GM12878 (cell line): Measurements from ENCODE around the gene NCF2. TPM values are rescaled to one million over a fixed set of nuclear protein-coding genes. Genes with fewer than 3 reads are reported as not detected.

ENCODE experiments used
- ATAC-seq: fragments of 200-7000 bp; cut with Tn5 transposase; 3 replicates; pipeline ENCODE4 v1.9.1; 2020; ENCODE audit warnings: mild to moderate bottlenecking, moderate library complexity
- BruUV-seq: library from RNA; stranded (reverse); fragments of 400-500 nt; replicated peaks from 2 replicates; lab custom pipeline; 2021; lab: Mats Ljungman, UMichigan
- CTCF ChIA-PET: fragments of 300-600 bp; sonication (Branson Sonifier 250); formaldehyde crosslinking; extraction: SDS; loops from one replicate; lab custom pipeline; 2021; ENCODE audit warnings: inconsistent platforms; lab: Yijun Ruan, JAX
- POLR2A ChIA-PET: fragments of 350-600 bp; formaldehyde crosslinking; extraction: SDS; loops from one replicate; lab custom pipeline; 2021; ENCODE audit warnings: inconsistent platforms; lab: Charles Lee
- RAD21 ChIA-PET: fragments of 300-600 bp; sonication (Branson Sonifier 250); formaldehyde crosslinking; loops from one replicate; lab custom pipeline; 2023; ENCODE audit warnings: antibody characterized with exemption; ENCODE audit not compliant: unreplicated experiment; lab: Charles Lee
- SMC1A ChIA-PET: fragments of 300-600 bp; sonication (Branson Sonifier 250); formaldehyde crosslinking; loops from one replicate; lab custom pipeline; 2023; ENCODE audit not compliant: unreplicated experiment, uncharacterized antibody; lab: Charles Lee
- DNase-seq: peaks from one replicate; pipeline ENCODE4 v3.0.0-alpha.2; 2011; ENCODE audit warnings: low read depth, low spot score
- FAIRE-seq: peaks from 3 replicates; lab custom pipeline; 2011; peaks lifted over from hg19 to GRCh38; lab: Jason Lieb, UNC
- H2AFZ ChIP-seq: 2 replicates; pipeline ENCODE4 v1.6.0; 2011; ENCODE audit warnings: low read depth, low read length, control low read depth; ENCODE audit not compliant: control insufficient read depth
- H3K27ac ChIP-seq: 2 replicates; pipeline ENCODE4 v1.5.1; 2011; ENCODE audit warnings: control low read depth; ENCODE audit not compliant: control insufficient read depth, insufficient read depth
- H3K27me3 ChIP-seq, 2 experiments: replicated peaks in 1 of 2; 2 replicates each; pipeline versions ENCODE4 v1.6.0 to v1.6.1; 2011; ENCODE audit warnings: low read length in 1 of 2; ENCODE audit not compliant: control insufficient read depth in 2 of 2, insufficient read depth in 2 of 2
- H3K36me3 ChIP-seq, 2 experiments: 2 replicates each; pipeline ENCODE4 v1.5.1; 2011; ENCODE audit warnings: low read length in 1 of 2; ENCODE audit not compliant: control insufficient read depth in 2 of 2, insufficient read depth in 2 of 2
- H3K4me1 ChIP-seq: 2 replicates; pipeline ENCODE4 v1.6.1; 2011; ENCODE audit warnings: mild to moderate bottlenecking, low read length, moderate library complexity, mixed read lengths; ENCODE audit not compliant: control insufficient read depth, insufficient read depth
- H3K4me2 ChIP-seq: 2 replicates; pipeline ENCODE4 v1.6.0; 2011; ENCODE audit warnings: control low read depth; ENCODE audit not compliant: control insufficient read depth, insufficient read depth
- H3K4me3 ChIP-seq: fragments of 200-600 bp; sonication (generic); 2 replicates; pipeline ENCODE4 v1.5.1; 2016
- H3K79me2 ChIP-seq: 2 replicates; pipeline ENCODE4 v1.6.0; 2011; ENCODE audit warnings: low read length; ENCODE audit not compliant: control insufficient read depth, insufficient read depth
- H3K9ac ChIP-seq: 2 replicates; pipeline ENCODE4 v1.8.0; 2011; ENCODE audit warnings: low read length, control low read depth, mixed read lengths; ENCODE audit not compliant: control insufficient read depth, insufficient read depth
- H3K9me3 ChIP-seq: replicated peaks from 3 replicates; pipeline ENCODE4 v1.5.1; 2011; ENCODE audit warnings: mild to moderate bottlenecking, low read length; ENCODE audit not compliant: control insufficient read depth, insufficient read depth
- H4K20me1 ChIP-seq: 2 replicates; pipeline ENCODE4 v1.6.0; 2011; ENCODE audit not compliant: control insufficient read depth, insufficient read depth
- ATF7 ChIP-seq: fragments of 450-650 bp; IDR thresholded peaks from 2 replicates; pipeline ENCODE4 v1.6.1; 2016; ENCODE audit warnings: low read depth, mild to moderate bottlenecking
- BACH1 ChIP-seq: fragments of 450-650 bp; IDR thresholded peaks from 2 replicates; pipeline ENCODE4 v1.6.1; 2017; ENCODE audit warnings: mild to moderate bottlenecking, borderline replicate concordance
- CBX5 ChIP-seq: sonication (generic); IDR thresholded peaks from 2 replicates; pipeline ENCODE4 v1.6.1; 2016; ENCODE audit warnings: low read depth, moderate library complexity, mild to moderate bottlenecking, inconsistent platforms
- CHD1 ChIP-seq: IDR thresholded peaks from 2 replicates; pipeline ENCODE4 v1.6.1; 2012; ENCODE audit warnings: low read depth, low read length, improper control_type of control experiment
- CREB1 ChIP-seq: IDR thresholded peaks from 2 replicates; pipeline ENCODE4 v1.6.1; 2012; ENCODE audit warnings: low read depth, mild to moderate bottlenecking, inconsistent platforms
- CREM ChIP-seq: IDR thresholded peaks from 2 replicates; pipeline ENCODE4 v1.6.1; 2014; ENCODE audit warnings: antibody characterized with exemption, low read depth
- EED ChIP-seq: sonication (generic); IDR thresholded peaks from 2 replicates; pipeline ENCODE4 v1.6.1; 2016; ENCODE audit warnings: antibody characterized with exemption, low read depth
- HDGF ChIP-seq: fragments of 450-650 bp; IDR thresholded peaks from 2 replicates; pipeline ENCODE4 v1.6.1; 2016; ENCODE audit warnings: antibody characterized with exemption
- JUNB ChIP-seq: IDR thresholded peaks from 2 replicates; pipeline ENCODE4 v1.6.1; 2016; ENCODE audit warnings: antibody characterized with exemption, mild to moderate bottlenecking
- MYC ChIP-seq: IDR thresholded peaks from 2 replicates; pipeline ENCODE4 v1.6.1; 2011; ENCODE audit warnings: mild to moderate bottlenecking, low read length, moderate library complexity, inconsistent platforms; ENCODE audit not compliant: insufficient read depth, insufficient replicate concordance, insufficient read length, severe bottlenecking
- NFYB ChIP-seq: IDR thresholded peaks from 2 replicates; pipeline ENCODE4 v1.6.1; 2011; ENCODE audit warnings: low read depth, mild to moderate bottlenecking, low read length, improper control_type of control experiment, moderate library complexity; ENCODE audit not compliant: insufficient read depth
- PAX5 ChIP-seq: IDR thresholded peaks from 2 replicates; pipeline ENCODE4 v1.6.1; 2011; ENCODE audit warnings: low read depth, low read length, borderline replicate concordance
- PAX8 ChIP-seq: fragments of 450-650 bp; IDR thresholded peaks from 2 replicates; pipeline ENCODE4 v1.6.1; 2017; ENCODE audit warnings: mild to moderate bottlenecking, moderate library complexity
- POU2F2 ChIP-seq: IDR thresholded peaks from 3 replicates; pipeline ENCODE4 v1.6.1; 2011; ENCODE audit warnings: low read depth, mild to moderate bottlenecking, low read length, borderline replicate concordance
- SIX5 ChIP-seq: IDR thresholded peaks from 2 replicates; pipeline ENCODE4 v1.6.1; 2011; ENCODE audit warnings: mild to moderate bottlenecking, low read depth, low read length, moderate library complexity; ENCODE audit not compliant: severe bottlenecking
- ZNF24 ChIP-seq: fragments of 450-650 bp; IDR thresholded peaks from 2 replicates; pipeline ENCODE4 v1.6.1; 2017; ENCODE audit warnings: antibody characterized with exemption, mild to moderate bottlenecking
- ZNF384 ChIP-seq: IDR thresholded peaks from 2 replicates; pipeline ENCODE4 v1.6.1; 2012; ENCODE audit warnings: low read depth, mild to moderate bottlenecking, low read length, improper control_type of control experiment, borderline replicate concordance
- ZNF622 ChIP-seq: fragments of 450-650 bp; IDR thresholded peaks from 2 replicates; pipeline ENCODE4 v1.6.1; 2017; ENCODE audit warnings: mild to moderate bottlenecking, inconsistent platforms
- ZSCAN29 ChIP-seq: fragments of 450-650 bp; IDR thresholded peaks from 2 replicates; pipeline ENCODE4 v1.6.1; 2017; ENCODE audit warnings: mild to moderate bottlenecking, moderate library complexity
- WGBS: methylation state at CpG from one replicate; pipeline ENCODE4 v1.1.6; 2016; ENCODE audit warnings: low lambda C conversion rate; ENCODE audit not compliant: insufficient replicate concordance, insufficient coverage; ENCODE audit errors: missing lambda C conversion rate; 5-methylcytosine and 5-hydroxymethylcytosine counted together
- in situ Hi-C: fragments of 300-500 bp; cut with MboI; formaldehyde crosslinking; loops from 9 replicates; pipeline ENCODE4 v1.14.3; 2018; ENCODE audit warnings: mixed read lengths
- intact Hi-C: fragments of 100-400 bp; cut with micrococcal nuclease; formaldehyde crosslinking; loops from one replicate; pipeline ENCODE4 v1.14.2; 2022; ENCODE audit not compliant: unreplicated experiment
- polyA plus RNA-seq, 11 experiments: library from polyadenylated mRNA; depleted of rRNA in 4 of 11; unstranded in 6 of 11; stranded (reverse) in 5 of 11; fragments of >200 nt; fragmentation: Nextera tagmentation in 4 of 11; fragmentation: Illumina TruSeq in 1 of 11; extraction: Ambion mirVana in 4 of 11; extraction: Trizol in 1 of 11; gene quantifications; 1 replicate in 1 of 11; 2 replicates in 10 of 11; pipeline versions ENCODE4 v1.2.1 to v1.2.3, GENCODE V29; 2011 to 2016; ENCODE audit warnings: inconsistent platforms in 2 of 11, missing spikeins in 2 of 11, low read depth in 1 of 11
- total RNA-seq, 4 experiments: library from RNA; depleted of rRNA in 3 of 4; stranded (reverse); fragments of >200 nt in 3 of 4; fragmentation: Illumina TruSeq in 1 of 4; extraction: Trizol in 1 of 4; gene quantifications; 2 replicates each; pipeline versions ENCODE4 v1.2.1 to v1.2.3, GENCODE V29; 2013 to 2021
- TF ChIP-seq, protein P1 (sequence below): fragments of 450-650 bp; formaldehyde crosslinking; IDR thresholded peaks from 2 replicates; pipeline ENCODE4 v1.4.0; 2022; ENCODE audit warnings: mild to moderate bottlenecking, moderate library complexity
- TF ChIP-seq, protein P2 (sequence below): IDR thresholded peaks from 2 replicates; pipeline ENCODE4 v1.6.1; 2011; ENCODE audit warnings: low read depth, low read length, improper control_type of control experiment, borderline replicate concordance

NCF2 gene
- total and polyA plus RNA-seq, 10 of the 15 experiments (the other 5 are each of a cell fraction or from before 2014, with no cell fraction given), result 31.4 to 256 (median 77.1) TPM

DNA sequence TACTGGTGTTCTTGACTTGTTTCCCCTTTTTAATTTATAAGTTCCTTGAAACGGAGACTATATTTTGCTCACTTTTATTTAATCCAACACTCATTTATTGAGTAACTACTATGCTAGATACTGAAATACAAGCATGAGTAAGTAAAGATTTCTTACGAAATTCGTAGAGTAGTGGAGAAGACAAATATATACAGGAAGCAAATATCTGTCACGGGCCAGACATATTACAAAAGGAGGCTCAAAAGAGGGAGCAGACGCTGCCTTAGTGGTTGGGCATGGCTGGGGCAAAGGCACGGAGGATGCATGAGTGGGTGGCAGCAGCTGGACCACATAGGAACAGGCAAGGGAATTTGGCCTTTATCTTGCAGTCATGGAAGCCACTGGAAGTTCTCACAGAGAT lies 6.8 kb downstream of the NCF2 start (continued):
- TF ChIP-seq POU2F2 (no peak), ZNF622 (no peak), ZNF24 (no peak), CBX5 (no peak)
- TF ChIP-seq, protein P1, sequence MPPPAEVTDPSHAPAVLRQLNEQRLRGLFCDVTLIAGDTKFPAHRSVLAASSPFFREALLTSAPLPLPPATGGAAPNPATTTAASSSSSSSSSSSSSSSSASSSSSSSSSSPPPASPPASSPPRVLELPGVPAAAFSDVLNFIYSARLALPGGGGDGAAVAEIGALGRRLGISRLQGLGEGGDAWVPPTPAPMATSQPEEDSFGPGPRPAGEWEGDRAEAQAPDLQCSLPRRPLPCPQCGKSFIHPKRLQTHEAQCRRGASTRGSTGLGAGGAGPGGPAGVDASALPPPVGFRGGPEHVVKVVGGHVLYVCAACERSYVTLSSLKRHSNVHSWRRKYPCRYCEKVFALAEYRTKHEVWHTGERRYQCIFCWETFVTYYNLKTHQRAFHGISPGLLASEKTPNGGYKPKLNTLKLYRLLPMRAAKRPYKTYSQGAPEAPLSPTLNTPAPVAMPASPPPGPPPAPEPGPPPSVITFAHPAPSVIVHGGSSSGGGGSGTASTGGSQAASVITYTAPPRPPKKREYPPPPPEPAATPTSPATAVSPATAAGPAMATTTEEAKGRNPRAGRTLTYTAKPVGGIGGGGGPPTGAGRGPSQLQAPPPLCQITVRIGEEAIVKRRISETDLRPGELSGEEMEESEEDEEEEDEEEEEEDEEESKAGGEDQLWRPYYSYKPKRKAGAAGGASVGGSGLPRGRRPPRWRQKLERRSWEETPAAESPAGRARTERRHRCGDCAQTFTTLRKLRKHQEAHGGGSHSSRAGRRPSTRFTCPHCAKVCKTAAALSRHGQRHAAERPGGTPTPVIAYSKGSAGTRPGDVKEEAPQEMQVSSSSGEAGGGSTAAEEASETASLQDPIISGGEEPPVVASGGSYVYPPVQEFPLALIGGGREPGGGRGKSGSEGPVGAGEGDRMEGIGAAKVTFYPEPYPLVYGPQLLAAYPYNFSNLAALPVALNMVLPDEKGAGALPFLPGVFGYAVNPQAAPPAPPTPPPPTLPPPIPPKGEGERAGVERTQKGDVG (CRISPR knock-in tag), result no peak

DNA sequence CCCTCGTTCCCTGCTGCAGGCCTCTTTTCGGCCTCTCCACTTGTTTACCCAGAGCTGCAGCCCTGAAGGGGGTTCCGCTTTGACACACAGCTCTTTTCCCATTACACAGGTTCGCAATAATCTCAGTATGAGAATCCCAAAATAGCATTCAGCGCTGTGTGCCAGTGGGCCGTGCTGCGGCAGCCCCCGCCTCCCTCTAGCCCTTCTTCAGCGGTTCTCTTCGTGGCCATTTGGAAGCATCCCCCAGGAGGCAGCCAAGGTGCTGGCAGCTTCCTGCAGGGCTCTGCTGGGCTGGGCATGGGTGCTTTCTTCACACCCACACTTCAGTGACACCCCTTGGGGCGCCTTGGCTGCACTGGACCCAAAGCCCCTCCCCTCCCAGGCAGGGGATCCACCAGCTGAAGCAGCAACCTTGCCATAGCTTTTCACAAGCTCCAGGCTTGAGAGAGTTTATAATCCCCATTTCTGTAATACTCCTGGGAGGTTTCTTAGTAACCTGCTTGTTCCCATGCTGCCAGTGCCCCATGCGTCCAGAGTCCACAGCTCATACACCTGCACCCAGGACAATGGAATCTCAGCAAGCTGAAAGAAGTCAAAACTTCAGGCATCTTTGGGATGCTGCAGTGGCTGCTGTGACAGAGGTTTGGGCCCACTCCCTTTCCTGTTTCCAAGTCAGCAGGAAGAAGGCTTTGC lies 8.1 kb downstream of the NCF2 start:
- Histone ChIP-seq H3K27ac (no peak overlapping the region), H3K9me3 (no peaks in the 10 kb centered on the region), H3K36me3 (peaks cover 3 to 13% of the 10 kb centered on the region in 2 experiments; a peak in 2 of 4 replicates), H3K4me1 (peaks cover 7% of the 10 kb centered on the region), H3K79me2 (no peaks in the 10 kb centered on the region), H4K20me1 (no peaks in the 10 kb centered on the region), H2AFZ (no peak overlapping the region), H3K27me3 (no peaks in the 10 kb centered on the region), H3K9ac (no peak overlapping the region), H3K4me3 (no peak overlapping the region), H3K4me2 (no peak overlapping the region)
- CTCF ChIA-PET, result interaction anchor here (0.9 to 4.1 kb wide), 6 partner anchors 22 to 52 kb away, joined by 3 to 13 read pairs (median 3); no protein-coding TSS in a partner anchor
- intact Hi-C loops (no loop called here), in situ Hi-C loops (no loop called here)
- POLR2A ChIA-PET, result interaction anchor here (0.8 to 1.4 kb wide), 3 partner anchors 12 to 16 kb away, joined by 3 read pairs; no protein-coding TSS in a partner anchor
- WGBS, result 94% methylated on average over 11 of the region's 12 CpGs
- DNase-seq (no peak), FAIRE-seq (no peak), ATAC-seq (peak; percentile 38)
- BruUV-seq, result no TSS peak
- TF ChIP-seq BACH1 (no peak), PAX8 (no peak), CHD1 (no peak), PAX5 (no peak), HDGF (no peak), NFYB (no peak), CBX5 (no peak), SIX5 (no peak), CREB1 (no peak), JUNB (no peak), MYC (no peak), CREM (no peak), EED (no peak), ZSCAN29 (no peak), ZNF384 (no peak), ATF7 (no peak)
- TF ChIP-seq, protein P2, sequence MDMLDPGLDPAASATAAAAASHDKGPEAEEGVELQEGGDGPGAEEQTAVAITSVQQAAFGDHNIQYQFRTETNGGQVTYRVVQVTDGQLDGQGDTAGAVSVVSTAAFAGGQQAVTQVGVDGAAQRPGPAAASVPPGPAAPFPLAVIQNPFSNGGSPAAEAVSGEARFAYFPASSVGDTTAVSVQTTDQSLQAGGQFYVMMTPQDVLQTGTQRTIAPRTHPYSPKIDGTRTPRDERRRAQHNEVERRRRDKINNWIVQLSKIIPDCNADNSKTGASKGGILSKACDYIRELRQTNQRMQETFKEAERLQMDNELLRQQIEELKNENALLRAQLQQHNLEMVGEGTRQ, result no peak
- SMC1A ChIA-PET, result interaction anchor here (0.7 to 1.3 kb wide), 14 partner anchors 8 to 104 kb away, joined by 3 to 6 read pairs (median 3); no protein-coding TSS in a partner anchor
- RAD21 ChIA-PET, result interaction anchor here (0.7 to 1.3 kb wide), 4 partner anchors 23 to 41 kb away, joined by 3 to 9 read pairs (median 3); no protein-coding TSS in a partner anchor
